Measurements from ENCODE around the gene FCRL5.

FCRL5 gene

GRCh38 chr1:157540852-157541251 is 11.5 kb downstream of the FCRL5 start:
- ATAC-seq, result no peak; the same call in 2 of the 3 replicates
- TF ChIP-seq CSDC2 (CRISPR knock-in tag; IDR thresholded peaks at IDR 0.05), result no peak
- TF ChIP-seq ZC3H10 (CRISPR knock-in tag; IDR thresholded peaks at IDR 0.05), result no peak
- TF ChIP-seq, protein P1, sequence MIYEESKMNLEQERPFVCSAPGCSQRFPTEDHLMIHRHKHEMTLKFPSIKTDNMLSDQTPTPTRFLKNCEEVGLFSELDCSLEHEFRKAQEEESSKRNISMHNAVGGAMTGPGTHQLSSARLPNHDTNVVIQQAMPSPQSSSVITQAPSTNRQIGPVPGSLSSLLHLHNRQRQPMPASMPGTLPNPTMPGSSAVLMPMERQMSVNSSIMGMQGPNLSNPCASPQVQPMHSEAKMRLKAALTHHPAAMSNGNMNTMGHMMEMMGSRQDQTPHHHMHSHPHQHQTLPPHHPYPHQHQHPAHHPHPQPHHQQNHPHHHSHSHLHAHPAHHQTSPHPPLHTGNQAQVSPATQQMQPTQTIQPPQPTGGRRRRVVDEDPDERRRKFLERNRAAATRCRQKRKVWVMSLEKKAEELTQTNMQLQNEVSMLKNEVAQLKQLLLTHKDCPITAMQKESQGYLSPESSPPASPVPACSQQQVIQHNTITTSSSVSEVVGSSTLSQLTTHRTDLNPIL (CRISPR knock-in tag; IDR thresholded peaks at IDR 0.05; ENCODE audit: low read depth), result no peak
- no peak for TF ChIP-seq ZFP30 (CRISPR knock-in tag; IDR thresholded peaks at IDR 0.05)
- no peak for TF ChIP-seq POU6F1 (CRISPR knock-in tag; IDR thresholded peaks at IDR 0.05; ENCODE audit: borderline replicate concordance, low read depth)
- TF ChIP-seq ZFP3 (CRISPR knock-in tag; IDR thresholded peaks at IDR 0.05), result no peak
- no peak for TF ChIP-seq TSHZ2 (CRISPR knock-in tag; IDR thresholded peaks at IDR 0.05)
- no peak for TF ChIP-seq ZNF70 (CRISPR knock-in tag; IDR thresholded peaks at IDR 0.05)
- no peak for TF ChIP-seq PPARA (CRISPR knock-in tag; IDR thresholded peaks at IDR 0.05; ENCODE audit: borderline replicate concordance)
- TF ChIP-seq PATZ1 (CRISPR knock-in tag; IDR thresholded peaks at IDR 0.05; ENCODE audit: borderline replicate concordance), result no peak
- no peak for TF ChIP-seq ZNF565 (CRISPR knock-in tag; conservative IDR thresholded peaks at IDR 0.05; ENCODE audit: low read depth)
- TF ChIP-seq ARNTL (CRISPR knock-in tag; IDR thresholded peaks at IDR 0.05; ENCODE audit: borderline replicate concordance, low read depth), result no peak
- no peak for TF ChIP-seq GLIS3 (CRISPR knock-in tag; IDR thresholded peaks at IDR 0.05)
- no peak for TF ChIP-seq TCF4 (CRISPR knock-in tag; IDR thresholded peaks at IDR 0.05; ENCODE audit: borderline replicate concordance)
- TF ChIP-seq BACH2 (CRISPR knock-in tag; IDR thresholded peaks at IDR 0.05; ENCODE audit: borderline replicate concordance), result no peak
- no peak for TF ChIP-seq CSRNP3 (CRISPR knock-in tag; IDR thresholded peaks at IDR 0.05)
- TF ChIP-seq TOX (CRISPR knock-in tag; IDR thresholded peaks at IDR 0.05; ENCODE audit: borderline replicate concordance), result no peak
- TF ChIP-seq ESRRG (CRISPR knock-in tag; IDR thresholded peaks at IDR 0.05), result no peak
- TF ChIP-seq OSR1 (CRISPR knock-in tag; IDR thresholded peaks at IDR 0.05), result no peak

- ATAC-seq, result no peak
- no peak for TF ChIP-seq POU6F1 (CRISPR knock-in tag; IDR thresholded peaks at IDR 0.05; ENCODE audit: borderline replicate concordance, low read depth)
- TF ChIP-seq, protein P1 (CRISPR knock-in tag; IDR thresholded peaks at IDR 0.05; ENCODE audit: low read depth), result no peak
- no peak for TF ChIP-seq TOX (CRISPR knock-in tag; IDR thresholded peaks at IDR 0.05; ENCODE audit: borderline replicate concordance)
- no peak for TF ChIP-seq ZC3H10 (CRISPR knock-in tag; IDR thresholded peaks at IDR 0.05)
- TF ChIP-seq ZFP30 (CRISPR knock-in tag; IDR thresholded peaks at IDR 0.05), result no peak
- TF ChIP-seq BACH2 (CRISPR knock-in tag; IDR thresholded peaks at IDR 0.05; ENCODE audit: borderline replicate concordance), result no peak
- no peak for TF ChIP-seq OSR1 (CRISPR knock-in tag; IDR thresholded peaks at IDR 0.05)
- no peak for TF ChIP-seq ZNF565 (CRISPR knock-in tag; conservative IDR thresholded peaks at IDR 0.05; ENCODE audit: low read depth)
- no peak for TF ChIP-seq PPARA (CRISPR knock-in tag; IDR thresholded peaks at IDR 0.05; ENCODE audit: borderline replicate concordance)
- no peak for TF ChIP-seq CSDC2 (CRISPR knock-in tag; IDR thresholded peaks at IDR 0.05)
- TF ChIP-seq TCF4 (CRISPR knock-in tag; IDR thresholded peaks at IDR 0.05; ENCODE audit: borderline replicate concordance), result no peak
- no peak for TF ChIP-seq SNAI2 (CRISPR knock-in tag; IDR thresholded peaks at IDR 0.05)
- no peak for TF ChIP-seq RARB (CRISPR knock-in tag; IDR thresholded peaks at IDR 0.05)
Observed at GRCh38 chr1:157540160-157540748, 12.1 kb downstream of the FCRL5 start.
